PC-3 (cell line): ENCODE data around the gene FBXW7. TPM values are rescaled to one million over a fixed set of nuclear protein-coding genes. Genes with fewer than 3 reads are reported as not detected.

Experiments used
- ATAC-seq: fragments of 200-7000 bp; cut with Tn5 transposase; 2 replicates; pipeline ENCODE4 v1.9.1; 2020; ENCODE audit warnings: mild to moderate bottlenecking, moderate library complexity
- BruUV-seq: library from RNA; stranded (reverse); fragments of 400-500 nt; replicated peaks from 2 replicates; lab custom pipeline; 2021; lab: Mats Ljungman, UMichigan
- CTCF ChIA-PET: fragments of 300-600 bp; sonication (Branson Sonifier 250); formaldehyde crosslinking; loops from one replicate; lab custom pipeline; 2022; ENCODE audit warnings: antibody characterized with exemption; lab: Charles Lee
- POLR2A ChIA-PET: fragments of 300-600 bp; sonication (Branson Sonifier 250); formaldehyde crosslinking; loops from one replicate; lab custom pipeline; 2022; ENCODE audit warnings: antibody characterized with exemption; ENCODE audit not compliant: unreplicated experiment; lab: Charles Lee
- DNase-seq: peaks from one replicate; pipeline ENCODE4 v3.0.0-alpha.2; 2015
- H2AFZ ChIP-seq: fragments of 300-600 bp; sonication (generic); 2 replicates; pipeline ENCODE4 v1.6.0; 2016; ENCODE audit warnings: antibody characterized with exemption, low read length
- H3F3A ChIP-seq: fragments of 300-600 bp; sonication (generic); one replicate; pipeline ENCODE4 v1.6.0; 2017; ENCODE audit warnings: antibody characterized with exemption, low read length, control low read depth, mild to moderate bottlenecking; ENCODE audit not compliant: unreplicated experiment
- H3K27ac ChIP-seq: fragments of 300-600 bp; sonication (generic); 2 replicates; pipeline ENCODE4 v1.5.1; 2016; ENCODE audit warnings: mild to moderate bottlenecking, low read length
- H3K27me3 ChIP-seq: fragments of 300-600 bp; sonication (generic); 2 replicates; pipeline ENCODE4 v1.6.1; 2016; ENCODE audit warnings: low read length, mixed read lengths
- H3K36me3 ChIP-seq: fragments of 300-600 bp; sonication (generic); 2 replicates; pipeline ENCODE4 v1.6.1; 2016; ENCODE audit warnings: low read depth, mixed run types, low read length, mixed read lengths
- H3K4me1 ChIP-seq: fragments of 300-600 bp; sonication (generic); 2 replicates; pipeline ENCODE4 v1.5.1; 2016; ENCODE audit warnings: low read length; ENCODE audit not compliant: insufficient read depth
- H3K4me2 ChIP-seq: fragments of 300-600 bp; sonication (generic); 2 replicates; pipeline ENCODE4 v1.6.0; 2016; ENCODE audit warnings: low read length
- H3K4me3 ChIP-seq: fragments of 300-600 bp; sonication (generic); 2 replicates; pipeline ENCODE4 v1.5.1; 2016; ENCODE audit warnings: mild to moderate bottlenecking, low read length, mixed read lengths
- H3K79me2 ChIP-seq: fragments of 300-600 bp; sonication (generic); 2 replicates; pipeline ENCODE4 v1.6.1; 2017; ENCODE audit warnings: low read length, mixed read lengths
- H3K9ac ChIP-seq: fragments of 300-600 bp; sonication (generic); 2 replicates; pipeline ENCODE4 v1.6.0; 2016; ENCODE audit warnings: mild to moderate bottlenecking, low read length
- H3K9me2 ChIP-seq: fragments of 300-600 bp; sonication (generic); replicated peaks from 2 replicates; pipeline ENCODE4 v1.6.1; 2016; ENCODE audit warnings: mixed run types, low read length, mixed read lengths
- H3K9me3 ChIP-seq: fragments of 300-600 bp; sonication (generic); 2 replicates; pipeline ENCODE4 v1.6.1; 2016; ENCODE audit warnings: low read length, mixed read lengths
- H4K20me1 ChIP-seq: fragments of 300-600 bp; sonication (generic); 2 replicates; pipeline ENCODE4 v1.6.1; 2016; ENCODE audit warnings: low read length, mixed read lengths
- EZH2 ChIP-seq: fragments of 300-600 bp; sonication (generic); IDR thresholded peaks from one replicate; pipeline ENCODE4 v1.6.1; 2017; ENCODE audit warnings: antibody characterized with exemption, mild to moderate bottlenecking, low read length; ENCODE audit not compliant: unreplicated experiment
- EZH2phosphoT487 ChIP-seq: fragments of 300-600 bp; sonication (generic); IDR thresholded peaks from 2 replicates; pipeline ENCODE4 v1.6.1; 2018; ENCODE audit warnings: mild to moderate bottlenecking, antibody characterized with exemption, low read length, borderline replicate concordance
- intact Hi-C: fragments of 100-400 bp; cut with micrococcal nuclease; formaldehyde crosslinking; loops from 2 replicates; pipeline ENCODE4 v1.9.0; 2023
- total RNA-seq: library from RNA; depleted of rRNA; stranded (reverse); fragments of >200 nt; gene quantifications from 2 replicates; pipeline ENCODE4 v1.2.3, GENCODE V29; 2014
- TF ChIP-seq, protein P1 (sequence below): fragments of 300-600 bp; sonication (generic); conservative IDR thresholded peaks from 2 replicates; pipeline ENCODE4 v1.5.1; 2017; ENCODE audit warnings: antibody characterized with exemption, low read depth, mild to moderate bottlenecking, low read length

Gene FBXW7
- total RNA-seq, 1 experiment from 2014 or later = 24.3 TPM

DNA sequence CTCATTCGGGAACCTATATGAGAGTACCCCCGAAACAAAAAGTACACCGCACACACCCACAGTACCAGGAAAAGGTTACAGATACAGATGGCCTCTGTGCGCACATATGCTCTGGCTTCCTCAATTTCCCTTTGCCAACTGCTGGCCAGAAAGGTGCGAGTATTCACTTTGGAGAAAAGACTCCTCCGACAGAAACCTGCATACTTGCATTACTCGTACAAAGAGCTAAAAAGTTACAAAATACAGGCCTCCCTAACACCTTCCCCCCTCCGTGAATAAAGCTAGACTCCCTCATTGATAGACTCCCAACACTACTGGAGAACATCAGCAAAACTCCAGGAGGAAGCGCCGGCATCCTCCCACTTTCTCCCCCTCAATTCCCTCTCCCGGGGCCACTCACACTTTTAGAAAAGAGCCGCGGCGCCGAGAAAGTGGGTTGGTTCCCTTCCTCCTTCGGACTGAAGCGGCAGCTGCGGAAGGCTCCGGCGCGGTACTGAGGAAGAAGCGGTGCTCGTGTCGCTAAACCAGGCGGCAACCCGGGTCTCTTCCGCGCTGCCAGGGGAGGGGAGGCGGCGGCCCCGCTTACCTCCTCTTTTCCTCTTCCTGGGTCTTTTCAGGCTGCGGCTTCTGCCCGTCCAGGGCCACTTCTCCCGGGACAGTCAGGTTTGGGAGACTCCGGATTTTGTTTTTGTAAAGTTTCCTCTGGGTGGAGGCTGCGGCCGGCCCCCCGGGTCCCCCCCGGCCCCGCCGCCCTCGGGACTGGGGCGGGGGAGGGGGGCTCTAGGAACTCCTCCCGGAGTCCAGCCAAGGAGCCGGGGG lies 1.1 kb downstream of the FBXW7 start:
- Histone ChIP-seq H4K20me1 (peaks cover 25% of the 10 kb centered on the region), H3K27me3 (no peaks in the 10 kb centered on the region), H3K4me2 (peak overlapping the region; percentile 92), H3K9ac (peak overlapping the region; percentile 96), H3K9me2 (no peaks in the 10 kb centered on the region), H3K4me1 (peaks cover 28% of the 10 kb centered on the region), H3K9me3 (no peaks in the 10 kb centered on the region), H3F3A (no peaks in the 10 kb centered on the region), H3K79me2 (peaks cover 95% of the 10 kb centered on the region), H3K27ac (no peak overlapping the region), H3K4me3 (peak overlapping the region; percentile 99), H3K36me3 (peaks cover 5% of the 10 kb centered on the region), H2AFZ (peak overlapping the region; percentile 6; the same call in 1 of the 2 replicates)
- ChIA-PET POLR2A (interaction anchor here (0.6 kb wide), 1 partner anchor 9 kb away, joined by 6 read pairs; no protein-coding TSS in a partner anchor), CTCF (no interaction called here)
- ATAC-seq = no peak
- intact Hi-C loops = no loop called here
- DNase-seq = no peak
- TF ChIP-seq, protein P1, sequence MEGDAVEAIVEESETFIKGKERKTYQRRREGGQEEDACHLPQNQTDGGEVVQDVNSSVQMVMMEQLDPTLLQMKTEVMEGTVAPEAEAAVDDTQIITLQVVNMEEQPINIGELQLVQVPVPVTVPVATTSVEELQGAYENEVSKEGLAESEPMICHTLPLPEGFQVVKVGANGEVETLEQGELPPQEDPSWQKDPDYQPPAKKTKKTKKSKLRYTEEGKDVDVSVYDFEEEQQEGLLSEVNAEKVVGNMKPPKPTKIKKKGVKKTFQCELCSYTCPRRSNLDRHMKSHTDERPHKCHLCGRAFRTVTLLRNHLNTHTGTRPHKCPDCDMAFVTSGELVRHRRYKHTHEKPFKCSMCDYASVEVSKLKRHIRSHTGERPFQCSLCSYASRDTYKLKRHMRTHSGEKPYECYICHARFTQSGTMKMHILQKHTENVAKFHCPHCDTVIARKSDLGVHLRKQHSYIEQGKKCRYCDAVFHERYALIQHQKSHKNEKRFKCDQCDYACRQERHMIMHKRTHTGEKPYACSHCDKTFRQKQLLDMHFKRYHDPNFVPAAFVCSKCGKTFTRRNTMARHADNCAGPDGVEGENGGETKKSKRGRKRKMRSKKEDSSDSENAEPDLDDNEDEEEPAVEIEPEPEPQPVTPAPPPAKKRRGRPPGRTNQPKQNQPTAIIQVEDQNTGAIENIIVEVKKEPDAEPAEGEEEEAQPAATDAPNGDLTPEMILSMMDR = no peak
- TF ChIP-seq EZH2 = no peak
- TF ChIP-seq EZH2phosphoT487 = no peak
- BruUV-seq = TSS peak; percentile 62

DNA sequence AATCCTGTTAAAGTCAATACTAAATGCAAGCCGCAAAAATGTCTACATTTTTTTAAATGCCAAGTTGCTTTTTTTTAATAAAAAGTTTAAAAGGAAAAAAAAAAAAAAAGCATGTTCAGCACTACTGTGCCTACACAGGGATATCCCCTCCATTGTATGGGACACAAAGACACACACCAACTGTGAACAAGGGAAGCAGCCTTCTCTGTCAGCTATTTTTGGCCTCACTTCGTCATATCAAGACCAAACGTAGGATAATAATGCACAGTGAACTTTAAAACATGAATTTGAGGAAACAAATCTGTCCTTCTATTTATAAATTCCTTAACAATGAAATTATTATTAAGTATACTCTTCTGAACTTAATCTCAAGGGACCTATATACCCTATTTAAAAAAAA lies 4.4 kb downstream of the FBXW7 start:
- H4K20me1 ChIP-seq = peaks cover 25% of the 10 kb centered on the region
- CTCF ChIA-PET = interaction anchor here (0.6 kb wide), 1 partner anchor 31 kb away, joined by 4 read pairs; no protein-coding TSS in a partner anchor
- DNase-seq (no peak), ATAC-seq (no peak)
- H3F3A ChIP-seq = no peaks in the 10 kb centered on the region
- H3K4me3 ChIP-seq = no peak overlapping the region
- H3K4me2 ChIP-seq = no peak overlapping the region
- no peak overlapping the region for H2AFZ ChIP-seq
- no peaks in the 10 kb centered on the region for H3K36me3 ChIP-seq
- no peaks in the 10 kb centered on the region for H3K9me2 ChIP-seq
- H3K9ac ChIP-seq = no peak overlapping the region
- peaks cover 96% of the 10 kb centered on the region for H3K79me2 ChIP-seq
- BruUV-seq = no TSS peak
- no peaks in the 10 kb centered on the region for H3K27me3 ChIP-seq
- no peaks in the 10 kb centered on the region for H3K9me3 ChIP-seq
- no peak overlapping the region for H3K27ac ChIP-seq
- POLR2A ChIA-PET = no interaction called here
- TF ChIP-seq, protein P1 = no peak
- no peak for TF ChIP-seq EZH2
- no peak for TF ChIP-seq EZH2phosphoT487
- intact Hi-C loops = no loop called here
- H3K4me1 ChIP-seq = peaks cover 18% of the 10 kb centered on the region

DNA sequence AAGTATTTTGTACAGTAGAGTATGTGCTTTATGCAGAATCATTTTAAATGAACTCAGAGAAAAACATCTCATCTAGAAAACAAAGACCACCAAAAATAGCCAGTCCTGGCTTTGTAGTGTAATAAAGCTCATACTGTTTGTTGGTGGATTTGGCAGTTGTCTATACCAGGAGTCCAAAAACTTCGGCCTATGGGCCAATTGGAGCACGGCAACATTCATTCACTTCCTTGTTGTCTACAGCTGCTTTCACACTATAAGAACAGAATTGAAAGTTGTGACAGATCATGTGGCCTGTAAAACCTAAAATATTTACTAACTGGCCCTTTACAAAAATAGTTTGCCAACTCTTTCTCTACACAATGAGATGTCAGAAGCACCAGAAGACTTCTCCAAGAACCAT lies 5.3 kb downstream of the FBXW7 start:
- DNase-seq (no peak), ATAC-seq (no peak)
- Histone ChIP-seq H3K4me3 (no peak overlapping the region), H3K4me1 (peaks cover 24% of the 10 kb centered on the region), H3F3A (no peaks in the 10 kb centered on the region), H3K4me2 (no peak overlapping the region), H4K20me1 (peaks cover 25% of the 10 kb centered on the region), H3K79me2 (peaks cover 99% of the 10 kb centered on the region), H3K27ac (no peak overlapping the region), H3K9ac (no peak overlapping the region), H3K9me2 (no peaks in the 10 kb centered on the region), H2AFZ (no peak overlapping the region), H3K36me3 (no peaks in the 10 kb centered on the region), H3K27me3 (no peaks in the 10 kb centered on the region), H3K9me3 (no peaks in the 10 kb centered on the region)
- intact Hi-C loops = no loop called here
- TF ChIP-seq EZH2 (no peak), EZH2phosphoT487 (no peak)
- TF ChIP-seq, protein P1 = no peak
- CTCF ChIA-PET = no interaction called here
- POLR2A ChIA-PET = no interaction called here
- no TSS peak for BruUV-seq
